Hematopoietic multipotent progenitor cell treated with erythropoietin and hydrocortisone succinate and interleukin-3 and kit ligand, for 8 days (in vitro differentiated cells): Measurements from ENCODE around the gene ZNF446.
"Not testable (repeated sequence)": the region's sequence is repeated elsewhere in the genome, so short reads cannot be mapped to it uniquely, and the experiment has no call there.

Experiments
- DNase-seq: peaks from one replicate; pipeline ENCODE4 v3.0.0-alpha.2; 2015

The ZNF446 gene

GRCh38 chr19:58507602-58508223, 31.6 kb downstream of the ZNF446 start:
- DNase-seq, result not testable (repeated sequence)

- peak; percentile 96 for DNase-seq
These were observed 33.6 kb downstream of the ZNF446 start for GRCh38 chr19:58509731-58510083.

- no peak for DNase-seq
These were observed 34.1 kb downstream of the ZNF446 start for GRCh38 chr19:58510084-58510862.

- DNase-seq, result no peak
These were observed 35.4 kb downstream of the ZNF446 start, which contains the start of gene SLC27A5 for GRCh38 chr19:58511353-58512208. Gene SLC27A5 (minus strand): TSS chr19:58511992. CDS start chr19:58511955, 37 bp downstream.

- DNase-seq, result no peak
These were observed 37.1 kb downstream of the ZNF446 start for GRCh38 chr19:58513213-58513693.

- peak; percentile 94 for DNase-seq
These were observed 37.8 kb downstream of the ZNF446 start for GRCh38 chr19:58513694-58514563.

GRCh38 chr19:58514564-58515022, 38.4 kb downstream of the ZNF446 start:
- DNase-seq, result no peak

GRCh38 chr19:58515259-58515658, 39.1 kb downstream of the ZNF446 start:
- DNase-seq, result no peak

GRCh38 chr19:58516246-58516836, 40.2 kb downstream of the ZNF446 start:
- DNase-seq, result no peak

GRCh38 chr19:58516964-58517833, 41.0 kb downstream of the ZNF446 start:
- no peak for DNase-seq

GRCh38 chr19:58518256-58519086, 42.3 kb downstream of the ZNF446 start:
- DNase-seq, result peak; percentile 78

GRCh38 chr19:58519087-58519354, 42.9 kb downstream of the ZNF446 start:
- peak; percentile 78 for DNase-seq

- DNase-seq, result peak; percentile 95
These were observed 43.5 kb downstream of the ZNF446 start, which contains the start of gene ZBTB45 for GRCh38 chr19:58519355-58520256. Gene ZBTB45 (minus strand): TSS chr19:58519810. CDS start chr19:58517673, 2,137 bp downstream.

- no peak for DNase-seq
These were observed 44.1 kb downstream of the ZNF446 start for GRCh38 chr19:58520257-58520599.

GRCh38 chr19:58521651-58522050, 45.5 kb downstream of the ZNF446 start:
- no peak for DNase-seq

- no peak for DNase-seq
These were observed 46.6 kb downstream of the ZNF446 start for GRCh38 chr19:58522709-58523108.

GRCh38 chr19:58529405-58529804, 53.3 kb downstream of the ZNF446 start:
- no peak for DNase-seq
